Activated CD8-positive, alpha-beta T cell treated with anti-CD3 and anti-CD28 coated beads for 36 hours (primary cell): ENCODE data around the gene CIAO3. TPM values are rescaled to one million over a fixed set of nuclear protein-coding genes. Genes with fewer than 3 reads are reported as not detected.

ENCODE experiments used
- ATAC-seq: fragments of 200-7000 bp; cut with Tn5 transposase; one replicate; pipeline ENCODE4 v1.10.0; 2021; ENCODE audit warnings: mild to moderate bottlenecking, moderate library complexity
- CTCF ChIA-PET: fragments of 350-600 bp; sonication (Branson Sonifier 250); formaldehyde crosslinking; loops from one replicate; lab custom pipeline; 2021; ENCODE audit warnings: antibody characterized with exemption; lab: Charles Lee
- POLR2A ChIA-PET: fragments of 350-600 bp; sonication (Branson Sonifier 250); formaldehyde crosslinking; loops from one replicate; lab custom pipeline; 2021; ENCODE audit warnings: antibody characterized with exemption; lab: Charles Lee
- DNase-seq: peaks from one replicate; pipeline ENCODE4 v3.0.0-alpha.2; 2020
- H3K27ac Mint-ChIP-seq: one replicate; pipeline ENCODE4 v1.8.0; 2021; ENCODE audit warnings: mild to moderate bottlenecking, mixed read lengths
- H3K27me3 Mint-ChIP-seq: one replicate; pipeline ENCODE4 v1.8.0; 2021; ENCODE audit warnings: mixed read lengths
- H3K36me3 Mint-ChIP-seq: one replicate; pipeline ENCODE4 v1.8.0; 2021; ENCODE audit warnings: low read depth, mixed read lengths
- H3K4me1 Mint-ChIP-seq: one replicate; pipeline ENCODE4 v1.8.0; 2021; ENCODE audit warnings: low read depth, mixed read lengths
- H3K4me3 Mint-ChIP-seq: one replicate; pipeline ENCODE4 v1.8.0; 2021; ENCODE audit warnings: mild to moderate bottlenecking, moderate library complexity, mixed read lengths
- H3K9me3 Mint-ChIP-seq: one replicate; pipeline ENCODE4 v1.8.0; 2021; ENCODE audit warnings: mixed read lengths
- CTCF ChIP-seq: fragments of 200-600 bp; IDR thresholded peaks from one replicate; pipeline ENCODE4 v1.8.0; 2022; ENCODE audit warnings: antibody characterized with exemption, mild to moderate bottlenecking
- intact Hi-C: fragments of 100-400 bp; cut with micrococcal nuclease; formaldehyde crosslinking; loops from one replicate; pipeline ENCODE4 v1.10.0; 2022
- total RNA-seq, 2 experiments: library from RNA; stranded (reverse); gene quantifications; one replicate each; pipeline ENCODE4 v1.2.3, GENCODE V29; 2021

The CIAO3 gene
- total RNA-seq, 2 experiments from 2014 or later, result 21.3 to 25.0 TPM

DNA sequence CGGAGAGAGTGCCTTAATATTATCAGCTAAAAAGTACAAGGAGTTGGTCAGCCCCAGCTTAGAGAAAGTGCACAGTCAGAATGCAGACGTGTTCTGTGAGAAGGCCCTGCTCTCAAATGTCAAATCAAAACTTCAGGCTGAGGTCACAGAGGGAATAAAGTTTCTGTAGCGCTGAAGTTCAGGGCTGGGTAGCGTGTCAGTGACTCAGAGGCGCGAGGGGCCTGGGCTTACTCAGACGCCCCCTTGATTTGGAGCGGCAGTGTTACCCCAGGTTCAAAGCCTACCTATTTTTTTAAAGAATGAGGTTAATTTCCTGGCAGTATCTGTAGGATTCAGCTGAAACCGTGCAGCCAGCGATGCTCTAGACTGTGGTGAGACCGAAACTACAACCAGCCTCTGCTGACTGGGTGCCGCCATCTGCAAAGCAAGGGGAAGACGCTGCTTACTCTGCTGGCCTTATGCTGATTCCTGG is 4.8 kb downstream of the CIAO3 start:
- no peaks in the 10 kb centered on the region for H3K27me3 Mint-ChIP-seq
- intact Hi-C loops, result no loop called here
- no peak overlapping the region for H3K4me3 Mint-ChIP-seq
- peaks cover 9% of the 10 kb centered on the region for H3K36me3 Mint-ChIP-seq
- ATAC-seq (peak; percentile 73), DNase-seq (peak; percentile 86)
- peaks cover 33% of the 10 kb centered on the region for H3K4me1 Mint-ChIP-seq
- no peaks in the 10 kb centered on the region for H3K9me3 Mint-ChIP-seq
- CTCF ChIA-PET, result interaction anchor here (1.0 to 19.6 kb wide), 6 partner anchors 13 to 52 kb away, joined by 3 to 207 read pairs (median 5); partner anchors contain the start of genes ANTKMT, CHTF18, METRN and RPUSD1
- peak overlapping the region; percentile 70 for H3K27ac Mint-ChIP-seq
- POLR2A ChIA-PET, result interaction anchor here (1.0 to 9.3 kb wide), 2 partner anchors 14 to 41 kb away, joined by 3 to 84 read pairs; partner anchors contain the start of genes ANTKMT and CCDC78
- no peak for TF ChIP-seq CTCF

DNA sequence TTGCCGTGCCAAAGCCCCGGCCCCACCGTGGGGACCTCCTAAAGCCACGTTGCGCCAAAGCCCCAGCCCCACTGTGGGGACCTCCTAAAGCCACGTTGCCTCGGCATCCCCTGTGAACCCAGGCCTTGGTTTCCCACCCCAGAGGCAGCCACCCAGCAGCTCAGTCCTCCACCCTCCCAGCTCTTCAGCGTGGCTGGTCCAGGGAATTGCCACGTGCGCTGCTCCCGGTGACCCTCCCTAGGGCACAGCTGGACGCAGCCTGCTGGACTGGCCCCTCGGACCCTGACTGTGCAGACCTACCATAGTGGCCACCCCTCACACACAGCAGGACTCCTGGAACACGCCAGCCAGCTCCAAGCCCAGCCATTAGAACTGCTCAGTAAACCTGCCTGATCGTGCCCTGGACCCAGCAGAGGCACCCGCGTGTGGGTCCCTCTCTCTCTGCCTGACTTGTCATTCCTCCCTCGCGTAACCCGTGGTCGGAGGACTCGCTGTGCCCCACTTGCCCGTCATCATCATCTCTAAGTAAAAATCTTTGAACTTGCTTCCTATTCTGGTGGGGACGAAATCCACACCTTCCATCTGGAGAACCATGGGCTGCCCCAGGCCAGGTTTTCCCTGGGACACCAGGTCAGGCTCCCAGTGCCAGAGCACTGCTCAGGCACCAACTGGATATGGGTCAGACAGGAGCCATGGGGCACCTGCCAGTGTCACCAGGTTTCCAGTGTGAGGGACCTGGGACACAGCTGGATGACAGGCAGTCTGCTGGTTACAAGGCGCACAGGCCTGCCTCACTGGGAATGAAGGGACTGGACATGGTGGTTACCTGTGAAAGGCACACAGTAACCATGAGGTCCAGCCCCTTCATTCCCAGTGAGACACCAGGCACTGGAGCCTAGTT is 5.6 kb downstream of the CIAO3 start:
- intact Hi-C loops, result no loop called here
- H3K4me1 Mint-ChIP-seq, result peaks cover 33% of the 10 kb centered on the region
- DNase-seq, result no peak
- no peak for TF ChIP-seq CTCF
- peaks cover 9% of the 10 kb centered on the region for H3K36me3 Mint-ChIP-seq
- CTCF ChIA-PET, result interaction anchor here (1.0 to 19.6 kb wide), 6 partner anchors 13 to 53 kb away, joined by 3 to 207 read pairs (median 5); partner anchors contain the start of genes ANTKMT, CHTF18, METRN and RPUSD1
- H3K4me3 Mint-ChIP-seq, result no peak overlapping the region
- no peaks in the 10 kb centered on the region for H3K9me3 Mint-ChIP-seq
- no peak for ATAC-seq
- no peaks in the 10 kb centered on the region for H3K27me3 Mint-ChIP-seq
- POLR2A ChIA-PET, result interaction anchor here (1.0 to 9.3 kb wide), 3 partner anchors 13 to 40 kb away, joined by 3 to 84 read pairs (median 7); partner anchors contain the start of genes ANTKMT and CCDC78
- peak overlapping the region; percentile 70 for H3K27ac Mint-ChIP-seq

DNA sequence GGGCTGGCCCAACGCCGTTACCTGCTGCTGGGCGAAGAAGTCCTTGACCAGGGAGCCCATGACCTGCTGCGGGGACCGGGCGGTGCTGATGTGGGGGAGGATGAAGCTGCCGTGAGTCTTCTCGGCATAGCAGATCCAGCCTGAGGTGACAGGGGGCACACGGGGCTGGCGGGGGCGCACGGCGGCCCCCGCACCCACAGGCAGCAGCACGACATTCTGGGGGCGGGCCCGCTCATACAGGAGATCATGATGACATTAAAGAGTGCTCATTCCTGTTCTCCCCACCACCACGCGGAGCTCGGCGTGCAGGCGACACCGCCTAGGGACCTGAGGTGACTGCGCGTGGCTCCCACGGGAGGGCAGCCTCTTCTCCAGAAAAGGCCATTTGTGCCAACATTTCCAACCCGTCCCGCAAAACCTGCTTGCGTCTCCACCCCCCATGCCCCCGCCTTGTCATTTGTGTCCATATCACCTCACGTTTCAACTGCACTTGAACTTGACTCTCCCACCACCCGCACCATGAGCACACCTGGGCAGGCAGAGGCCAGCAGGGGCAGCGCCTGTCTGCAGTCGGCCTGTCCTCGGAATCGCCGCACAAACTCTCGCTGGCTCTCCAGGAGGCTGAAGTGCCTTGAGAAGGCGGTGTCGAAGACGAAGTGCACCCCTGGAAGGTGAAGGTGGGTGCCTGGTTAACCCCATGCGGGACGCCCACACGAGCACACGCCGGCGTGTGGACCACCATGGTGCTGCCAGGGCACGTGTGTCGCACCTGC is 6.4 kb downstream of the CIAO3 start:
- intact Hi-C loops, result no loop called here
- H3K36me3 Mint-ChIP-seq, result peaks cover 9% of the 10 kb centered on the region
- H3K4me1 Mint-ChIP-seq, result peaks cover 25% of the 10 kb centered on the region
- ChIA-PET CTCF (interaction anchor here (1.3 to 19.6 kb wide), 2 partner anchors 22 to 31 kb away, joined by 4 to 207 read pairs; partner anchors contain the start of gene METRN), POLR2A (interaction anchor here (0.6 to 9.3 kb wide), 4 partner anchors 12 to 271 kb away, joined by 3 to 84 read pairs (median 6); partner anchors contain the start of genes ANTKMT and CCDC78)
- H3K27me3 Mint-ChIP-seq, result no peaks in the 10 kb centered on the region
- no peaks in the 10 kb centered on the region for H3K9me3 Mint-ChIP-seq
- TF ChIP-seq CTCF, result no peak
- DNase-seq, result peak; percentile 1
- H3K4me3 Mint-ChIP-seq, result no peak overlapping the region
- no peak for ATAC-seq
- H3K27ac Mint-ChIP-seq, result no peak overlapping the region

DNA sequence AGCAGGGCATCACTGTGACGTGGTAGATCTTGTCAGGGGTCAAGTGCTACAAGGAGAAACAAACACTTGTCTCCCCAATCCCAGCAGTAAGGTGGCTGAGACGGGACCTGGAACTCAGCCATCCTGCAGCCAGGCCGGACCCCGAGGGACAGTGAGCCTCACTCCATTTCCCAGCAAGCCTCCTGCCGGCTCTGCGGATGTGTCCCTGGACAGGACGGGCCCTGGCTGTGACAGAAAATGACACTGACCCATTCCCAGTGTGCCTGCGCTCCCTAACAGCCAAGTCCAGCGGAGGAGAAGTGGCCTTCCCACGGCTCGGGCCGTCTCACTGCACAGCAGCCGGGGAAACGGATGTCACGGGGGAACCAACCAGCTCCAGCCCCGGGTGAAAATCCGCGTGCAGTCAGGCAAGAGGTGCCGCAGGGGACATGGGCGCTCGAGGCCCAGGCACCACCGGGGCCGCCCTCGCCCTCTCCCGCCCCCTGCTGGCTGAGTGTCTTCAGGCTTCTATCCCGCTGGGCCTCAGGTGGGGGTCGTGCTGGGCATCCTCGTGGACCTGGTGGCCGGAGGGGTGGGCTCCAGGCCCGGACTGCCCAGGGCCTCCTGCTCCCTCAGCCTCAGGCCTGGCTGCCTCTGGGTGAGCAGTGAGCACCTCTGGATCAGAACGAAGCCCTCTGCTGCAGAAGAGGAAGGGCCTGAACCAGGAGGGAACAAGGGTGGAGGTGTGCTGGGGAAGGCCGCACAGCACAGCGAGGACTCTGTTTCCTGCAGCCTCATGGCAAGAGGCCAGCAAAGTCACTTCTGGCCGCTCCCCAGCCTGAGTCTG is 7.2 kb downstream of the CIAO3 start:
- Mint-ChIP-seq H3K36me3 (peaks cover 7% of the 10 kb centered on the region), H3K27ac (no peak overlapping the region), H3K27me3 (no peaks in the 10 kb centered on the region), H3K9me3 (no peaks in the 10 kb centered on the region), H3K4me1 (peaks cover 21% of the 10 kb centered on the region), H3K4me3 (no peak overlapping the region)
- CTCF ChIA-PET, result interaction anchor here (0.9 to 19.6 kb wide), 5 partner anchors 12 to 56 kb away, joined by 3 to 207 read pairs (median 4); partner anchors contain the start of genes ANTKMT and METRN
- intact Hi-C loops, result no loop called here
- POLR2A ChIA-PET, result interaction anchor here (1.2 to 9.3 kb wide), 3 partner anchors 11 to 51 kb away, joined by 3 to 84 read pairs (median 4); partner anchors contain the start of genes ANTKMT and CCDC78
- DNase-seq (peak; percentile 61), ATAC-seq (no peak)
- TF ChIP-seq CTCF, result peak; percentile 78
